ENCODE results near the gene PCDHB14.
"Not testable (repeated sequence)": the region's sequence is repeated elsewhere in the genome, so short reads cannot be mapped to it uniquely, and the experiment has no call there.

PCDHB14 gene

DNA sequence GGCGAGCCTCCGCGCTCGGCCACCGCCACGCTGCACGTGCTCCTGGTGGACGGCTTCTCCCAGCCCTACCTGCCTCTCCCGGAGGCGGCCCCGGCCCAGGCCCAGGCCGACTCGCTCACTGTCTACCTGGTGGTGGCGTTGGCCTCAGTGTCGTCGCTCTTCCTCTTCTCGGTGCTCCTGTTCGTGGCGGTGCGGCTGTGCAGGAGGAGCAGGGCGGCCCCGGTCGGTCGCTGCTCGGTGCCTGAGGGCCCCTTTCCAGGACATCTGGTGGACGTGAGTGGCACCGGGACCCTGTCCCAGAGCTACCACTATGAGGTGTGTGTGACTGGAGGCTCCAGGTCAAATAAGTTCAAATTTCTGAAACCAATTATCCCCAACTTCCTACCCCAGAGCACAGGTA, 12.3 kb upstream of the PCDHB14 start:
- not testable (repeated sequence) for DNase-seq

GRCh38 chr5:141213656-141214339, 9.3 kb upstream of the PCDHB14 start, which contains the start of gene PCDHB13:
Gene PCDHB13, plus strand, starts transcription at chr5:141213919. Its CDS starts 205 bp downstream, at chr5:141214124.
- peak in 1 of 5 donors; percentile 8 for DNase-seq

GRCh38 chr5:141214583-141214982, 8.6 kb upstream of the PCDHB14 start:
- not testable (repeated sequence) for DNase-seq

- DNase-seq = not testable (repeated sequence)
Observed at GRCh38 chr5:141215504-141215903, 7.6 kb upstream of the PCDHB14 start.

GRCh38 chr5:141216035-141216434, 7.1 kb upstream of the PCDHB14 start:
- not testable (repeated sequence) for DNase-seq

- not testable (repeated sequence) for DNase-seq
Observed at GRCh38 chr5:141224844-141225243, 1.7 kb downstream of the PCDHB14 start.

DNA sequence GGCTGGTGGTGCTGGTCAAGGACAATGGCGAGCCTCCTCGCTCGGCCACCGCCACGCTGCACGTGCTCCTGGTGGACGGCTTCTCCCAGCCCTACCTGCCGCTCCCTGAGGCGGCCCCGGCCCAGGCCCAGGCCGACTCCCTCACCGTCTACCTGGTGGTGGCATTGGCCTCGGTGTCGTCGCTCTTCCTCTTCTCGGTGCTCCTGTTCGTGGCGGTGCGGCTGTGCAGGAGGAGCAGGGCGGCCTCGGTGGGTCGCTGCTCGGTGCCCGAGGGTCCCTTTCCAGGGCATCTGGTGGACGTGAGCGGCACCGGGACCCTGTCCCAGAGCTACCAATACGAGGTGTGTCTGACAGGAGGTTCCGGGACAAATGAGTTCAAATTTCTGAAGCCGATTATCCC, 2.3 kb downstream of the PCDHB14 start:
- DNase-seq = not testable (repeated sequence)

DNA sequence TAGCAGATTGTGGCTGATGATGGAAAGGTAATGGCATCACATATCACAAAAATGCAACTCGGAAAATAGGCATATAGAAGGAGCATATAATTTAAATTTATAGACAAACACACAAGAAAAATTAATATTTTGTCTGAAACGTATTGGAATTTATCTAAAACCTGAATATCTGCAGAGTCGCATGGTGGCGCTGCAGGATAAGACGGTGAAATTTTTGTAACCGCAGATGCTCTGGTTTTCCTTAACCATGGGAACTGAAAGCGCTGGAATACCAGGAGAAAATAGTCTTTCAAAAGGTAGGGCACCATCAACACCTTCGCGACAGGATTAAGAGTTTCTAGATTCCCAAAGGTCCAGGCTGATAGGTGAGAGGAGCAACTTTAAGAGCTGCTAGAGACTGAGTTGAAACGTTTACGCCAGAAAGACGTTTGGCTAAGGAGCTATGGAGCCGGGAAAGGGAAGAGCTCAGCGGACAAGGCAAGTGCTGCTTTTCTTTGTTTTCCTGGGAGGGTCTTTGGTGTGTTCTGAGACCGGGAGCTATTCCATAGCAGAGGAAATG, 11.0 kb downstream of the PCDHB14 start:
- DNase-seq = no peak

DNA sequence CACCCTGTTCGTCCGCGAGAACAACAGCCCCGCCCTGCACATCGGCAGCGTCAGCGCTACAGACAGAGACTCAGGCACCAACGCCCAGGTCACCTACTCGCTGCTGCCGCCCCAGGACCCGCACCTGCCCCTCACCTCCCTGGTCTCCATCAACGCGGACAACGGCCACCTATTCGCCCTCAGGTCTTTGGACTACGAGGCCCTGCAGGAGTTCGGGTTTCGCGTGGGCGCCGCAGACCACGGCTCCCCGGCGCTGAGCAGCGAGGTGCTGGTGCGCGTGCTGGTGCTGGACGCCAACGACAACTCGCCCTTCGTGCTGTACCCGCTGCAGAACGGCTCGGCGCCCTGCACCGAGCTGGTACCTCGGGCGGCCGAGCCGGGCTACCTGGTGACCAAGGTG, 12.8 kb downstream of the PCDHB14 start:
- not testable (repeated sequence) for DNase-seq

GRCh38 chr5:141236516-141237313, 13.6 kb downstream of the PCDHB14 start:
- no peak for DNase-seq

GRCh38 chr5:141241496-141241895, 18.4 kb downstream of the PCDHB14 start:
- DNase-seq = no peak

DNA sequence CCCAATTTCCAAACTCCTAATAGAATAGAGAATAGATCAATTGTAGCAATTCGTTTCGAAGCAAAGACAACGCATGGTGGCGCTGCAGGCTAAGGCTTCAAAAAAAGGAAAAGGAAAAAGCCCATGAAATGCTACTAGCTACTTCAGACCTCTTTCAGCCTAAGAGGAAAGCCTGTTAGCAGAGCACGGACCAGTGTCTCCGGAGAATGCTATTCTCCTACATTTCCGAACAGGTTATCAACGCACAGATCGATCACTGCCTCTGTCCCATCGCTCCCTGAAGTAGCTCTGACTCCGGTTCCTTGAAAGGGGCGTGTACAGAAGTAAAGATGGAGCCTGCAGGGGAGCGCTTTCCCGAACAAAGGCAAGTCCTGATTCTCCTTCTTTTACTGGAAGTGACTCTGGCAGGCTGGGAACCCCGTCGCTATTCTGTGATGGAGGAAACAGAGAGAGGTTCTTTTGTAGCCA, 22.1 kb downstream of the PCDHB14 start, which contains the start of gene PCDHB15:
TSS of gene PCDHB15 (plus strand) at position 146 of the 468 bp plus-strand sequence. CDS start at position 330, 184 bp downstream.
- DNase-seq = no peak

- DNase-seq = not testable (repeated sequence)
Observed at GRCh38 chr5:141246971-141247370, 23.8 kb downstream of the PCDHB14 start.

DNA sequence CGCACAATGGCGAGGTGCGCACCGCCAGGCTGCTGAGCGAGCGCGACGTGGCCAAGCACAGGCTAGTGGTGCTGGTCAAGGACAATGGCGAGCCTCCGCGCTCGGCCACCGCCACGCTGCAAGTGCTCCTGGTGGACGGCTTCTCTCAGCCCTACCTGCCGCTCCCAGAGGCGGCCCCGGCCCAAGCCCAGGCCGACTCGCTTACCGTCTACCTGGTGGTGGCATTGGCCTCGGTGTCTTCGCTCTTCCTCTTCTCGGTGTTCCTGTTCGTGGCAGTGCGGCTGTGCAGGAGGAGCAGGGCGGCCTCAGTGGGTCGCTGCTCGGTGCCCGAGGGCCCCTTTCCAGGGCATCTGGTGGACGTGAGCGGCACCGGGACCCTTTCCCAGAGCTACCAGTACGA, 24.3 kb downstream of the PCDHB14 start:
- not testable (repeated sequence) for DNase-seq

- no peak for DNase-seq
Observed at GRCh38 chr5:141250576-141250975, 27.4 kb downstream of the PCDHB14 start.

DNA sequence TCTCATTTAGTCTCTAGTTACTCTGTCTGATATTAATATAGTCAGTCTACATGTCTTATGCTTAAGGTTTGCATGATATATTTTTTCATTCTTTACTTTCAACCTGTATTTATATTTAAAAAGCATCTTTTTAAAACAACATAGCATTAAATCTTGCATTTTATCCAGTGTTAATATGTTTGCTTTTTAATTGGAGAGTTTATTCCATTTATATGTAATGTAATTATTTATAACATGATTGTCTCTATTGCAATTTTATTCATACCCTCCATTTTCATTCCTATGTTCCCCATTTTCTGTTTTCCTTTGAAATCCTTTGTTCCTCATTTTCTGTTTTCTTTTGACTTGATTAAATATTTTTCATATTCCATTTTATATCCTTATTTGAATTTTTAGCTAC, 35.3 kb downstream of the PCDHB14 start:
- DNase-seq = no peak

- no peak for DNase-seq
Observed at GRCh38 chr5:141258948-141259347, 35.8 kb downstream of the PCDHB14 start.

- no peak for DNase-seq
Observed at GRCh38 chr5:141260458-141261237, 37.5 kb downstream of the PCDHB14 start.

GRCh38 chr5:141261238-141261546, 38.0 kb downstream of the PCDHB14 start:
- no peak for DNase-seq

- no peak for DNase-seq
Observed at GRCh38 chr5:141269195-141269594, 46.1 kb downstream of the PCDHB14 start.

- no peak for DNase-seq
Observed at GRCh38 chr5:141272906-141273305, 49.8 kb downstream of the PCDHB14 start.

All from T-helper 1 cell (primary cell).